Loucy (cell line): Measurements from ENCODE around the gene RAD23A.

Source experiments
- H2AFZ ChIP-seq: fragments of 200-600 bp; sonication (generic); 2 replicates; pipeline ENCODE4 v1.6.0; 2016; ENCODE audit warnings: antibody characterized with exemption, mild to moderate bottlenecking, low read length, moderate library complexity
- H3F3A ChIP-seq: fragments of 200-600 bp; 2 replicates; pipeline ENCODE4 v1.6.0; 2016; ENCODE audit warnings: antibody characterized with exemption, low read depth, mild to moderate bottlenecking
- H3K27me3 ChIP-seq: fragments of 200-600 bp; sonication (generic); 2 replicates; pipeline ENCODE4 v1.6.1; 2014; ENCODE audit warnings: low read length, mild to moderate bottlenecking; ENCODE audit not compliant: insufficient read depth, poor library complexity, severe bottlenecking
- H3K36me3 ChIP-seq: fragments of 200-600 bp; sonication (generic); 2 replicates; pipeline ENCODE4 v1.6.1; 2016; ENCODE audit warnings: low read length; ENCODE audit not compliant: insufficient read depth
- H3K4me1 ChIP-seq: fragments of 200-600 bp; sonication (generic); 2 replicates; pipeline ENCODE4 v1.5.1; 2014; ENCODE audit warnings: low read length, mild to moderate bottlenecking; ENCODE audit not compliant: insufficient read depth, poor library complexity, severe bottlenecking
- H3K4me2 ChIP-seq: fragments of 200-600 bp; sonication (generic); 2 replicates; pipeline ENCODE4 v1.6.0; 2014; ENCODE audit warnings: antibody characterized with exemption, low read length, low read depth, mild to moderate bottlenecking; ENCODE audit not compliant: poor library complexity, severe bottlenecking
- H3K4me3 ChIP-seq: fragments of 200-600 bp; sonication (generic); 2 replicates; pipeline ENCODE4 v1.5.1; 2014; ENCODE audit warnings: low read length, mild to moderate bottlenecking, mixed read lengths; ENCODE audit not compliant: poor library complexity, severe bottlenecking
- H3K79me2 ChIP-seq: fragments of 200-600 bp; sonication (generic); 2 replicates; pipeline ENCODE4 v1.6.1; 2014; ENCODE audit warnings: low read length; ENCODE audit not compliant: insufficient read depth
- H3K9ac ChIP-seq: fragments of 200-600 bp; sonication (generic); 2 replicates; pipeline ENCODE4 v1.6.0; 2014; ENCODE audit warnings: mild to moderate bottlenecking, low read depth, low read length, moderate library complexity; ENCODE audit not compliant: poor library complexity, severe bottlenecking
- H3K9me2 ChIP-seq: fragments of 200-600 bp; sonication (generic); replicated peaks from 2 replicates; pipeline ENCODE4 v1.6.1; 2016; ENCODE audit warnings: low read depth, low read length, mixed read lengths
- H3K9me3 ChIP-seq: fragments of 200-600 bp; sonication (generic); 2 replicates; pipeline ENCODE4 v1.6.1; 2014; ENCODE audit warnings: mild to moderate bottlenecking, antibody characterized with exemption, low read length, low read depth; ENCODE audit not compliant: insufficient read depth
- H4K20me1 ChIP-seq: fragments of 200-600 bp; sonication (generic); 2 replicates; pipeline ENCODE4 v1.6.0; 2014; ENCODE audit warnings: antibody characterized with exemption, low read length, mild to moderate bottlenecking; ENCODE audit not compliant: insufficient read depth, poor library complexity, severe bottlenecking
- EZH2phosphoT487 ChIP-seq: fragments of 200-600 bp; IDR thresholded peaks from 2 replicates; pipeline ENCODE4 v1.6.1; 2018; ENCODE audit warnings: antibody characterized with exemption, mild to moderate bottlenecking, moderate library complexity, borderline replicate concordance
- TF ChIP-seq, protein P1 (sequence below): fragments of 200-600 bp; sonication (generic); conservative IDR thresholded peaks from 2 replicates; pipeline ENCODE4 v1.5.1; 2014; ENCODE audit warnings: mild to moderate bottlenecking, antibody characterized with exemption, low read length

Gene RAD23A

DNA sequence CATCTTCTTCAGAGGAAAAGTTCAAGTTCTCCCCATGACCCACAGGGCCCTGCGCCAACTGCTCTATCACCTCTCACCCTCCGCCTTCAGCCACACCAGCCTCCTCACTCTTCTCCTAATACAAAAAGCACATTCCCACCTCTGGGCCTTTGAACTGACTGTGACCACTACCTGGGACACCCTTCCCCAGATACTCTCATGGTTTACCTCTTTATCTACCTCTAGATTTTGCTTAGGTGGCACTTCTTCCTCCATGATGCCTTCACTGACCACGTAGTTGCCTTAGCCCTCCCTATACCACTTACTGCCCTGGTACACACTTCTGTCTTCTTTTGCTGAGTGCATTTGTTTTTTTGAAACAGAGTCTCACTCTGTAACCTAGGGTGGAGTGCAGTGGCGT is 22.7 kb upstream of the RAD23A start:
- Histone ChIP-seq H3K36me3 (peaks cover 44% of the 10 kb centered on the region; the same call in 1 of the 2 replicates), H3K27me3 (no peaks in the 10 kb centered on the region), H3K9me2 (no peaks in the 10 kb centered on the region), H4K20me1 (no peaks in the 10 kb centered on the region), H3K9ac (no peak overlapping the region), H3K4me2 (no peak overlapping the region), H2AFZ (no peak overlapping the region), H3K4me3 (no peak overlapping the region), H3K9me3 (no peaks in the 10 kb centered on the region), H3F3A (no peaks in the 10 kb centered on the region; the same call in 1 of the 2 replicates), H3K4me1 (peaks cover 9% of the 10 kb centered on the region), H3K79me2 (peaks cover 13% of the 10 kb centered on the region; the same call in 1 of the 2 replicates)
- no peak for TF ChIP-seq EZH2phosphoT487
- TF ChIP-seq, protein P1, sequence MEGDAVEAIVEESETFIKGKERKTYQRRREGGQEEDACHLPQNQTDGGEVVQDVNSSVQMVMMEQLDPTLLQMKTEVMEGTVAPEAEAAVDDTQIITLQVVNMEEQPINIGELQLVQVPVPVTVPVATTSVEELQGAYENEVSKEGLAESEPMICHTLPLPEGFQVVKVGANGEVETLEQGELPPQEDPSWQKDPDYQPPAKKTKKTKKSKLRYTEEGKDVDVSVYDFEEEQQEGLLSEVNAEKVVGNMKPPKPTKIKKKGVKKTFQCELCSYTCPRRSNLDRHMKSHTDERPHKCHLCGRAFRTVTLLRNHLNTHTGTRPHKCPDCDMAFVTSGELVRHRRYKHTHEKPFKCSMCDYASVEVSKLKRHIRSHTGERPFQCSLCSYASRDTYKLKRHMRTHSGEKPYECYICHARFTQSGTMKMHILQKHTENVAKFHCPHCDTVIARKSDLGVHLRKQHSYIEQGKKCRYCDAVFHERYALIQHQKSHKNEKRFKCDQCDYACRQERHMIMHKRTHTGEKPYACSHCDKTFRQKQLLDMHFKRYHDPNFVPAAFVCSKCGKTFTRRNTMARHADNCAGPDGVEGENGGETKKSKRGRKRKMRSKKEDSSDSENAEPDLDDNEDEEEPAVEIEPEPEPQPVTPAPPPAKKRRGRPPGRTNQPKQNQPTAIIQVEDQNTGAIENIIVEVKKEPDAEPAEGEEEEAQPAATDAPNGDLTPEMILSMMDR, result no peak

GRCh38 chr19:12924621-12925310 is 20.9 kb upstream of the RAD23A start:
- Histone ChIP-seq H3K9me3 (no peaks in the 10 kb centered on the region), H3K4me3 (no peak overlapping the region), H3K36me3 (peaks cover 58% of the 10 kb centered on the region; the same call in 1 of the 2 replicates), H3K9ac (no peak overlapping the region), H3F3A (no peaks in the 10 kb centered on the region; the same call in 1 of the 2 replicates), H3K27me3 (no peaks in the 10 kb centered on the region), H3K9me2 (no peaks in the 10 kb centered on the region), H3K4me1 (no peaks in the 10 kb centered on the region), H2AFZ (no peak overlapping the region), H4K20me1 (no peaks in the 10 kb centered on the region), H3K79me2 (peaks cover 24% of the 10 kb centered on the region), H3K4me2 (no peak overlapping the region)
- TF ChIP-seq EZH2phosphoT487, result no peak
- TF ChIP-seq, protein P1, result no peak

- Histone ChIP-seq H3K4me3 (peak overlapping the region; percentile 95), H4K20me1 (peaks cover 25% of the 10 kb centered on the region)
Measured at GRCh38 chr19:12930002-12930645, 15.5 kb upstream of the RAD23A start.

More at GRCh38 chr19:12930002-12930645, 15.5 kb upstream of the RAD23A start:
- Histone ChIP-seq H2AFZ (no peak overlapping the region), H3K27me3 (peaks cover 4% of the 10 kb centered on the region), H3K9me2 (no peaks in the 10 kb centered on the region), H3K4me2 (peak overlapping the region; percentile 99), H3K4me1 (peaks cover 30% of the 10 kb centered on the region), H3K79me2 (peaks cover 73% of the 10 kb centered on the region), H3K9ac (peak overlapping the region; percentile 96), H3F3A (no peaks in the 10 kb centered on the region), H3K36me3 (peaks cover 32% of the 10 kb centered on the region; the same call in 1 of the 2 replicates), H3K9me3 (no peaks in the 10 kb centered on the region)
- TF ChIP-seq, protein P1, result peak; percentile 34
- TF ChIP-seq EZH2phosphoT487, result no peak
